NT2/D1 (cell line): ENCODE results near the gene DYNLT1.

Experiments used
- SUZ12 ChIP-seq: IDR thresholded peaks from 2 replicates; pipeline ENCODE4 v1.6.1; 2011; ENCODE audit not compliant: insufficient read length, insufficient read depth; ENCODE audit errors: extremely low read depth
- YY1 ChIP-seq: IDR thresholded peaks from 2 replicates; pipeline ENCODE4 v1.6.1; 2011; ENCODE audit not compliant: insufficient read length, insufficient read depth
- ZNF274 ChIP-seq: IDR thresholded peaks from 2 replicates; pipeline ENCODE4 v1.6.1; 2011; ENCODE audit warnings: mild to moderate bottlenecking, low read depth, low read length

DNA sequence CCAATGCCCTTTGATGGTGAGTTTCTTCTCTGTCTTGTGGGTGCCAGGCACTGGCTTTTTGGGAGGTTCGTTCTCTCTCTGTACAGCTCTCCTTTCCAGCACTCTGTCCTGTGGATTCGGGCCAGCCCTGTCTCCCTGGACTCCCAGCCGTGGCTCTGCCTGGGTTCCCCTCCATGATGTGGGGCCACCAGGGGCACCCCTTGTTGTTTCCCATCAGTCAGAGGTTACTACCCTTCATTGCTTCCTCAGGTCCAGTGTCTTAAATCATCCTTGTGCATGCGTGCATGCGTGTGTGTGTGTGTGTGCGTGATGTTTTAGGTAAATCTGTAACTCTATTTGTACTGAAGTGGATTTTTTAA, 40.5 kb downstream of the DYNLT1 start:
- TF ChIP-seq ZNF274 (no peak), YY1 (no peak), SUZ12 (no peak)
